GM18868 (cell line): ENCODE measurements around the gene TOP2B.
A peak's percentile ranks its signal among the peaks of the same experiment; 100 is the strongest.

ENCODE experiments used
- ATAC-seq: cut with Tn5 transposase; IDR thresholded peaks from one replicate; pipeline ENCODE4 v1.9.1; 2021; ENCODE audit warnings: mild to moderate bottlenecking, moderate library complexity; ENCODE audit not compliant: unreplicated experiment

TOP2B gene

DNA sequence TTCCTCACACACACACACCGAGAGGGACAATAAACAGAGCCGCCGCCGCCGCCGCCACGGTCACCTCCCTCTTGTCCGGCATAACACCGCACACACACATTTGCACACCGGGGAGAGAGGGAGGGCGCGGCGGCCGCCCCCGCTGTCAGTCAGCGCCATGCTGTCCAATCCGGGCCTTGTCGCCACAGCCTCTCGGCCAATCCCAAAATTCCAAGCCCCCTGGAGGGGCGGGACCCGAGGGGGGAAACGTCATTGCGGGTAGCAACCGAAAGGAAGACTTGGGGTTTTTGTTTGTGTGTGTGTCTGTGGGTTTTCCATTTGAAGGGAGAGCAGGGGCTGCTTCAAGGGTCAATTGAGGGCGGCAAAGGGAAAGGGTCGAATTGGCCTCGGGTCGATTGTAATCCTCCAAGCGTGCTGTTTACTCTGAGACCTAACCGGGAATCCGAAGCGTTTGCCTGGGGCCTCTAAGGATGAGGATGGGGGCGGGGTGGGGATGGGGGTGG is at the start of gene TOP2B:
Gene TOP2B, minus strand, starts transcription at position 96 of the 503 bp plus-strand sequence. CDS start 610 bp downstream, outside the sequence.
- peak; percentile 89 for ATAC-seq

DNA sequence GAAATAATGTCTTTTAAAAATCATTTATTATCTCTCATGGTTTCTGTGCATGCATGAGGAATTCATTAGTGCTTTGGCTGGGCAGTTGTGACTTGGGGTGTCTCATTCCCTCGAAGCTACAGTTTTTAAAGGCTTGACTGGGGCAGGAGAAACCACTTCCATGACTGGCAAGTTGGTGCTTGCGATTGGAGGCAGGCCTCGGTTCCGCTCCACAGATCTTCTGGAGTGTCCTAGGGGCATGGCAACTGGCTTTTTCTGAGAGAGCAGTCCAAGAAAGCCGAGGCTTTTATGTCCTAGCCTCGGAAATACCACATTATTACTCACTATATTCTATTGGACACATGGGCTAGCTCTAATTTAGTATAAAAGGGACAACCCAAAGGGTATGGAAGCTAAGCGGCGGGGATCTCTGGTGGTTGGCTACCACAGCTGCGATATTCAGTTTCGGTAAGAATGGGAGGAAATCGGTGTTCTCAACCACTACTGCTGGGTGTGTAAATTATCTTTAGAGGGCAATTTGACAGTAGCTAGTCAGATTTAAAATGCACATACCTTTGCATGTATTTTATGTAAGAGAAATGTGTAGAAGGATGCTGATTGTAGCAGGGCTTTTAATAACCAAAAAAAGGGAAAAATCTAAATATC is 48.8 kb upstream of the TOP2B start:
- ATAC-seq, result no peak

DNA sequence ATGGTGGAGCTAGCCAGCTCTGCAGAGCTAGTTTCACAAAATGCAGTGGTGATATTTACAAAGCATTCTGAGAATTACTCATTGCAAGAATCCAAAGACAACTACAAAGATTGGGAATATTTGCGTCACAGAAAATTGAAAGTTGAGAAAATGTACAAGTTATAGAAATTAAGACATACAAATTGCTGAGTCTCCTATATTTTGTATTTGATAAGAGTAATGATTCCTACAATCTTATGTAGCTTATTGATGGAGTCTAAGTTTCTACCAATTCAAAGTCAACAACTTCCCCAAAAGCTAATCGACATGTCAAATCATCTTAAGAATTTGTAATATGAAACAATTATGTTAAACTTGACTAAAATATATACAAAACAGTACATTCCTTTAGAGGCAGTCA is 46.4 kb upstream of the TOP2B start:
- ATAC-seq, result no peak

DNA sequence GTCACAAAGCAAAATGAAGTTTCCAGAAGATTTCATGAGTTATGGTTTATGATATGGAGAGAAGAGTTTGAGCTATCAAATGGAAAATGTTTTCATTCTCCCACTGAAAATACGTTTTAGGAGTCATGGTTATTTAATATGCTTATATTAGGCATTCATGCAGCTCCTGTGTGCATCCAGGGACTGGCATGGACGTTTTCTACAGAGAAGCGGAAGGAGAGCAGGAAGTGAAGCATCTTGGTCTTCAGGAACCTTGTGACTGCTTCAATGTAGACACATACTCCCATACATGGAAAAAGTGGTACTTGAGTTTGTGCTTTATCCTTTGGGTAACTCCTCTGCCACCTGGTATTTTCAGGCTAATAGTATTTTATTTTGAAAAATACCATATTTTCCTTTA is 43.3 kb upstream of the TOP2B start:
- ATAC-seq, result no peak

GRCh38 chr3:25707268-25707926 is 42.7 kb upstream of the TOP2B start:
- ATAC-seq, result no peak

GRCh38 chr3:25706213-25706612 is 41.5 kb upstream of the TOP2B start:
- ATAC-seq, result no peak

DNA sequence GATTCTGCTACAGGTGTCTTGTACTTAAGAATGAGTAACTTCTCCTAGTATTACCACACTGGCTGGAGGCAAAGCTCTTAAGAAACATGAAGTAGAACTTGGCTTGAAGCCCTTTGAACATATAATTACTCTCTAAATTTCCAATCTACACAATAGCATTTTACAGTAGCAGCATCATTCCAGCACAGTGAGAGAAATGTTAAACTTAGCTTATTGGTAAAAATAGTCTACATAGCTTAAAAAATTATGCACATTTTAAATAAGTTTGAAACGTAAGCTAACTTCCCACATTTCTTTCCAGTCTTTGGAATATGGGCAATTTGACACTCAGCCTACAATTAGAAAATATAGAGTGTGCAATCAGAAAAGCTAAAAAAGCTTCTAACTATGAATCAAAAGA is 32.8 kb upstream of the TOP2B start:
- ATAC-seq, result no peak

- ATAC-seq, result no peak
Observed at GRCh38 chr3:25695731-25696420, 31.2 kb upstream of the TOP2B start.

- ATAC-seq, result no peak
Observed at GRCh38 chr3:25693238-25693637, 28.5 kb upstream of the TOP2B start.

DNA sequence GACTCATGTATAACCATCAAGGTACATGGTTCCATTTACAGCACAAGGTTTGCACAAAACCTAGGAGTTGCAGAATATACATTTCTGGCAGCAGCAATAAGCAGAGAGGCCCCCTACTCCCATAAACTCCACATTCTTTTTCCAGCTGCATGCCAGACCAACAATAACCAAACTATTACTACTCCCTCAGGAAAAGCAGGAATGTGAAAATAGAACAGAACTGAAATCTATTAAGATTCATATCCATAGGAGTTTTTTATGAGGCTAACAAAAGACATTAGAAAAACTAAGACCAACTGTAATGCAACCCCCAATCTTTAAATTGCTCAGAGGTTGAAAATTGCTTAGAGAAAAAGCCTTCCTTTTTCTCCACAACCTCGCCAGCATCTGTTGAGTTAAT is 27.6 kb upstream of the TOP2B start:
- no peak for ATAC-seq

GRCh38 chr3:25690768-25691533 is 26.2 kb upstream of the TOP2B start:
- no peak for ATAC-seq

DNA sequence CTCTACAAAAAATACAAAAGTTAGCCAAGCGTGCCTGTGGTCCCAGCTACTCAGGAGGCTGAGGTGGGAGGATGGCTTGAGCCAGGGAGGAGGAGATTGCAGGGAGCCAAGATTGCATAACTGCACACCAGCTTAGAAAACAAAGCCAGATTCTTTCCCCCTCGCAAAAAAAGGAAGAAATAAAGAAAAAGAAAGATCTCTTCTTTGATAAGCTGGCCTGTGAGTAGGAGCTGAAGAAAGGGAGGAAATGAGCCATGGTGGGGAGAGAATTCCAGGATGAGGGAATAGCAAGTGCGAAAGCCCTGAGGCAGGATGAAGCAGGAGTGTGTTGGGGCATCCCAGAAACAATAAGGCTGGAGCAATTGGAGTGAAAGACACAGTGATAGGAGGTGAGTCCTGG is 24.5 kb upstream of the TOP2B start:
- no peak for ATAC-seq

GRCh38 chr3:25687742-25688141 is 23.0 kb upstream of the TOP2B start:
- no peak for ATAC-seq

DNA sequence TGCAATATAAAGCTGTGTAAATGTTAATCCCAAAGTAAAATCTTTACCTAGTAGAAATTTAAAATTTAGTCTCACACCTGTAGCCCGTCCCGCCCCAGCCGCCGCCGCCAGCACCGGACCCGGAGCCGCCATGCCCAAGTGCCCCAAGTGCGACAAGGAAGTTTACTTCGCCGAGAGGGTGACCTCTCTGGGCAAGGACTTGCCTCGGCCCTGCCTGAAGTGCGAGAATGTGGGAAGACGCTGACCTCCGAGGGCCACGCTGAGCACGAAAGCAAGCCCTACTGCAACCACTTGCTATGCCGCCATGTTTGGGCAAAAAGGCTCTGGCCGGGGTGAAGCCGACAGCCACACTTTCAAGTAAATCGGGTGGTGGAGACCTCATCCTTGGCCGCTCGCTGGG is 22.1 kb upstream of the TOP2B start:
- no peak for ATAC-seq

- no peak for ATAC-seq
Observed at GRCh38 chr3:25683882-25684281, 19.2 kb upstream of the TOP2B start.

- no peak for ATAC-seq
Observed at GRCh38 chr3:25683410-25683809, 18.7 kb upstream of the TOP2B start.

- ATAC-seq, result no peak
Observed at GRCh38 chr3:25679642-25680302, 15.1 kb upstream of the TOP2B start.

- ATAC-seq, result no peak
Observed at GRCh38 chr3:25679166-25679565, 14.5 kb upstream of the TOP2B start.

DNA sequence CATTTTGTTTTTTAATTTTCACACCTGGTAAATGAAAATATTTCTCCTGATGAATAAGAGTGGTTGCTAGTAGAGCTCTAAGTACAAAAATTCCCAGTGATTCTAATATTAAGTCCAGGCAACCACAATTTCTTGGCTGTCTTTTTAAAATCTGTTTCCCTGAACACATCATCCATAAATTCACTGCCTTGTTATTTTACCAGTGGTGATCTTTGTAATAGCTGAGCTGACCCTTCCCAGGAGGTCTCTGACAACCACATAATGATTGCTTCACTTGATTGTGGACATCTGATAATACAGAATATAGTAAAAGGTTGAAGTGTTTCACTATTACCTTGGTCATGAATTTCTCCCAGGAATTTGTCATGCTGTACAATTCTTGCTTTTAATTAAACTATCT is 13.9 kb upstream of the TOP2B start:
- no peak for ATAC-seq

GRCh38 chr3:25677121-25677520 is 12.4 kb upstream of the TOP2B start:
- ATAC-seq, result no peak

DNA sequence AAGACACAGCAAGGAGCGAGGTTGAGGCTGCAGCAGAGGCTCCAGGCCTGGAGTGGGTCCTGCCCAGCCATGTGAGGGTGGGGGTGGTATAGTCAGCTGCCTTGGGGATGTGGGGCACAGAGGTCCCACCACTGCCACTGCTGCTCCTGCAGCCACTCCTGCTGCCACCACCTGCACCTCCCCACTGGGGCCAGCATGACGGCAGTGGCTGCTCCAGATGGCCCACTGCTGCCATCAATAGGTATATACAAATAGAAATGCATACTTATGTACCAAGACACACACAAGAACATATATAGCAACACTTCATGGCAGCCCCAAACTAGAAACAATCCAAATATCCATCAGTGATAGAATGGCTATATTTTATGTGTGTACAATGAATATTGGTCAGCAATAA is 10.0 kb upstream of the TOP2B start:
- no peak for ATAC-seq
